A549 (cell line): Measurements from ENCODE around the gene ALB. TPM values are rescaled to one million over a fixed set of nuclear protein-coding genes. Genes with fewer than 3 reads are reported as not detected.

Experiments
- ATAC-seq, 2 experiments: fragments of 200-7000 bp in 1 of 2; fragments of >200 bp in 1 of 2; cut with Nextera tagmentation in 1 of 2; cut with Tn5 transposase in 1 of 2; 3 replicates each; pipeline versions ENCODE4 v1.8.0 to v1.9.1; 2018 to 2020; ENCODE audit warnings: mild to moderate bottlenecking in 1 of 2, moderate library complexity in 1 of 2
- CTCF ChIA-PET: fragments of 300-600 bp; sonication (Branson Sonifier 250); formaldehyde crosslinking; extraction: SDS; loops from one replicate; lab custom pipeline; 2021; ENCODE audit warnings: antibody characterized with exemption, inconsistent platforms; lab: Yijun Ruan, JAX
- POLR2A ChIA-PET: fragments of 350-600 bp; formaldehyde crosslinking; extraction: SDS; loops from one replicate; lab custom pipeline; 2021; ENCODE audit warnings: antibody characterized with exemption, inconsistent platforms; lab: Yijun Ruan, JAX
- DNase-seq, 2 experiments: peaks; one replicate each; pipeline versions ENCODE4 v3.0.0 to v3.0.0-alpha.2; 2011 to 2016; ENCODE audit warnings: low read depth in 1 of 2, low spot score in 1 of 2
- FAIRE-seq: peaks from 2 replicates; lab custom pipeline; 2011; peaks lifted over from hg19 to GRCh38; lab: Jason Lieb, UNC
- H3K27ac ChIP-seq, 2 experiments: fragments of >200 bp; sonication (Bioruptor Twin); formaldehyde crosslinking; 3 replicates each; pipeline ENCODE4 v1.5.1; 2016 to 2017
- H3K4me1 ChIP-seq: fragments of >200 bp; sonication (Bioruptor Twin); formaldehyde crosslinking; 3 replicates; pipeline ENCODE4 v1.6.1; 2016
- H3K4me2 ChIP-seq: fragments of >200 bp; sonication (Bioruptor Twin); formaldehyde crosslinking; 3 replicates; pipeline ENCODE4 v1.6.1; 2016
- H3K4me3 ChIP-seq: fragments of >200 bp; sonication (Bioruptor Twin); formaldehyde crosslinking; 3 replicates; pipeline ENCODE4 v1.5.1; 2016
- H3K9me3 ChIP-seq: fragments of >200 bp; sonication (Bioruptor Twin); formaldehyde crosslinking; 3 replicates; pipeline ENCODE4 v1.6.1; 2016
- ATOH8 ChIP-seq: fragments of 250-450 bp; sonication (Bioruptor Pico); IDR thresholded peaks from 2 replicates; pipeline ENCODE4 v1.5.0; 2020; ENCODE audit warnings: low read depth, mild to moderate bottlenecking, moderate library complexity
- BCL3 ChIP-seq: fragments of >200 bp; sonication (Bioruptor Twin); formaldehyde crosslinking; IDR thresholded peaks from 3 replicates; pipeline ENCODE4 v1.6.1; 2016
- BHLHE40 ChIP-seq: IDR thresholded peaks from 2 replicates; pipeline ENCODE4 v1.6.1; 2012; ENCODE audit warnings: low read depth, low read length, inconsistent platforms
- CBX8 ChIP-seq: fragments of 200-600 bp; sonication (generic); IDR thresholded peaks from 2 replicates; pipeline ENCODE4 v1.6.1; 2016
- CHD2 ChIP-seq: fragments of 150-350 bp; IDR thresholded peaks from 2 replicates; pipeline ENCODE4 v1.6.1; 2014; ENCODE audit warnings: low read length; ENCODE audit not compliant: partially characterized antibody
- E2F6 ChIP-seq: IDR thresholded peaks from 2 replicates; pipeline ENCODE4 v1.6.1; 2012; ENCODE audit warnings: low read depth, borderline replicate concordance
- ELK1 ChIP-seq: fragments of 150-350 bp; IDR thresholded peaks from 2 replicates; pipeline ENCODE4 v1.6.1; 2014; ENCODE audit warnings: low read depth, mild to moderate bottlenecking, low read length
- ESRRA ChIP-seq: fragments of 150-350 bp; IDR thresholded peaks from 2 replicates; pipeline ENCODE4 v1.6.1; 2014; ENCODE audit warnings: mild to moderate bottlenecking, low read length, borderline replicate concordance
- FOSB ChIP-seq: fragments of 250-450 bp; sonication (Bioruptor Pico); IDR thresholded peaks from 2 replicates; pipeline ENCODE4 v1.5.0; 2020; ENCODE audit warnings: mild to moderate bottlenecking, moderate library complexity
- HEYL ChIP-seq: fragments of 250-450 bp; sonication (Bioruptor Pico); IDR thresholded peaks from 2 replicates; pipeline ENCODE4 v1.8.0; 2021; ENCODE audit warnings: mild to moderate bottlenecking, moderate library complexity
- HOXA7 ChIP-seq: fragments of 250-450 bp; sonication (Bioruptor Pico); IDR thresholded peaks from 2 replicates; pipeline ENCODE4 v1.5.0; 2020; ENCODE audit warnings: mild to moderate bottlenecking, moderate library complexity
- HOXB13 ChIP-seq: fragments of 250-450 bp; sonication (Bioruptor Pico); IDR thresholded peaks from 2 replicates; pipeline ENCODE4 v1.5.0; 2020; ENCODE audit warnings: low read depth, mild to moderate bottlenecking, moderate library complexity
- HOXB5 ChIP-seq: fragments of 250-450 bp; sonication (Bioruptor Pico); IDR thresholded peaks from 2 replicates; pipeline ENCODE4 v1.5.0; 2020; ENCODE audit warnings: mild to moderate bottlenecking, moderate library complexity
- JUN ChIP-seq, 2 experiments: fragments of >200 bp; sonication (Bioruptor Twin); formaldehyde crosslinking; IDR thresholded peaks; 2 replicates in 1 of 2; 3 replicates in 1 of 2; pipeline ENCODE4 v1.6.1; 2016 to 2017
- KDM1A ChIP-seq: fragments of 200-600 bp; sonication (generic); IDR thresholded peaks from 2 replicates; pipeline ENCODE4 v1.6.1; 2016; ENCODE audit warnings: low read depth, mild to moderate bottlenecking
- KDM5A ChIP-seq: fragments of 200-600 bp; sonication (generic); IDR thresholded peaks from 2 replicates; pipeline ENCODE4 v1.6.1; 2016; ENCODE audit warnings: antibody characterized with exemption, mild to moderate bottlenecking
- MAX ChIP-seq: IDR thresholded peaks from 2 replicates; pipeline ENCODE4 v1.6.1; 2012
- NFE2L2 ChIP-seq: fragments of 150-350 bp; conservative IDR thresholded peaks from 2 replicates; pipeline ENCODE4 v1.6.1; 2014; ENCODE audit warnings: low read length
- PBX3 ChIP-seq: IDR thresholded peaks from 2 replicates; pipeline ENCODE4 v1.6.1; 2012
- PHF8 ChIP-seq: fragments of 200-600 bp; sonication (generic); IDR thresholded peaks from 2 replicates; pipeline ENCODE4 v1.6.1; 2016; ENCODE audit warnings: low read depth, mild to moderate bottlenecking, antibody characterized with exemption, moderate library complexity, borderline replicate concordance
- POLR2AphosphoS2 ChIP-seq: conservative IDR thresholded peaks from 2 replicates; pipeline ENCODE4 v1.6.1; 2012; ENCODE audit warnings: low read length, improper control_type of control experiment, inconsistent platforms
- RAD21 ChIP-seq, 2 experiments: fragments of >200 bp in 1 of 2; sonication (Bioruptor Twin) in 1 of 2; formaldehyde crosslinking in 1 of 2; IDR thresholded peaks in 1 of 2; conservative IDR thresholded peaks in 1 of 2; 2 replicates in 1 of 2; 3 replicates in 1 of 2; pipeline ENCODE4 v1.6.1; 2012 to 2018; ENCODE audit warnings: inconsistent platforms in 1 of 2
- RCOR1 ChIP-seq: fragments of 150-350 bp; IDR thresholded peaks from 2 replicates; pipeline ENCODE4 v1.6.1; 2014; ENCODE audit warnings: antibody characterized with exemption, low read length, low read depth
- REST ChIP-seq: fragments of 200-600 bp; sonication (generic); IDR thresholded peaks from 2 replicates; pipeline ENCODE4 v1.6.1; 2016; ENCODE audit warnings: antibody characterized with exemption, mild to moderate bottlenecking, moderate library complexity
- SMC3 ChIP-seq: fragments of >200 bp; sonication (Bioruptor Twin); formaldehyde crosslinking; IDR thresholded peaks from 3 replicates; pipeline ENCODE4 v1.6.1; 2018; ENCODE audit warnings: inconsistent platforms
- TFCP2L1 ChIP-seq: fragments of 250-450 bp; sonication (Bioruptor Pico); IDR thresholded peaks from 2 replicates; pipeline ENCODE4 v1.5.0; 2021; ENCODE audit warnings: mild to moderate bottlenecking
- USF2 ChIP-seq: fragments of 450-650 bp; IDR thresholded peaks from 2 replicates; pipeline ENCODE4 v1.6.1; 2014; ENCODE audit warnings: antibody characterized with exemption
- ZNF302 ChIP-seq: fragments of 250-450 bp; sonication (Bioruptor Pico); IDR thresholded peaks from 2 replicates; pipeline ENCODE4 v1.9.0; 2021; ENCODE audit warnings: inconsistent platforms, mild to moderate bottlenecking, moderate library complexity
- WGBS: methylation state at CpG from one replicate; pipeline ENCODE4 v1.1.6; 2017; ENCODE audit errors: missing lambda C conversion rate; 5-methylcytosine and 5-hydroxymethylcytosine counted together
- polyA plus RNA-seq, 4 experiments: library from polyadenylated mRNA; depleted of rRNA in 3 of 4; stranded (reverse); fragments of >200 nt; fragmentation: RNase III in 1 of 4; extraction: RNeasy Plus Mini Kit Qiagen cat#74134 plus additional on column Dnase treatment in 1 of 4; gene quantifications; 2 replicates in 3 of 4; 3 replicates in 1 of 4; pipeline ENCODE4 v1.2.3, GENCODE V29; 2011 to 2017

The ALB gene
- polyA plus RNA-seq, 2 of the 4 experiments (the other 2 are of a cell fraction), result 0.10 to 0.25 TPM

GRCh38 chr4:73404457-73404856, 370 bp downstream of the ALB start:
- H3K4me3 ChIP-seq, result no peak overlapping the region
- ATAC-seq, result no peak
- FAIRE-seq, result no peak
- ChIA-PET POLR2A (no interaction called here), CTCF (no interaction called here)
- H3K27ac ChIP-seq, result no peak overlapping the region
- TF ChIP-seq RAD21 (conservative IDR thresholded peaks at IDR 0.05 in 1 of 2, IDR thresholded peaks at IDR 0.05 in 1 of 2), result no peak
- no peak for TF ChIP-seq ZNF302 (CRISPR knock-in tag)
- no peak for TF ChIP-seq TFCP2L1
- no peak for TF ChIP-seq HOXA7
- TF ChIP-seq RCOR1, result no peak
- no peak for TF ChIP-seq JUN (IDR thresholded peaks at IDR 0.05)
- no peak for TF ChIP-seq BCL3
- TF ChIP-seq KDM1A, result no peak
- no peak for TF ChIP-seq CBX8
- TF ChIP-seq MAX, result no peak
- TF ChIP-seq REST, result no peak
- no peak for TF ChIP-seq NFE2L2
- no peak for TF ChIP-seq HOXB13 (CRISPR knock-in tag)
- TF ChIP-seq KDM5A, result no peak
- no peak for TF ChIP-seq SMC3
- no peak for TF ChIP-seq HOXB5
- no peak for TF ChIP-seq FOSB (CRISPR knock-in tag)
- TF ChIP-seq ELK1, result no peak
- H3K4me1 ChIP-seq, result no peaks in the 10 kb centered on the region
- no peak for DNase-seq
- WGBS, result 91% methylated on average over 1 of the region's 1 CpG
- H3K4me2 ChIP-seq, result no peak overlapping the region
- no peaks in the 10 kb centered on the region for H3K9me3 ChIP-seq

- CTCF ChIA-PET, result no interaction called here
- no peaks in the 10 kb centered on the region for H3K4me1 ChIP-seq
- no peak for DNase-seq
- WGBS, result 93% methylated on average over 2 of the region's 2 CpGs
- no peak overlapping the region for H3K27ac ChIP-seq
- POLR2A ChIA-PET, result no interaction called here
- no peak overlapping the region for H3K4me2 ChIP-seq
- H3K9me3 ChIP-seq, result no peaks in the 10 kb centered on the region
- ATAC-seq, result no peak
- FAIRE-seq, result no peak
- no peak overlapping the region for H3K4me3 ChIP-seq
- no peak for TF ChIP-seq BHLHE40
- TF ChIP-seq ATOH8, result no peak
- no peak for TF ChIP-seq PHF8
- TF ChIP-seq POLR2AphosphoS2, result no peak
- no peak for TF ChIP-seq SMC3
- no peak for TF ChIP-seq HEYL
- TF ChIP-seq PBX3, result no peak
- no peak for TF ChIP-seq USF2
- no peak for TF ChIP-seq CBX8
- no peak for TF ChIP-seq CHD2
- no peak for TF ChIP-seq ESRRA
- no peak for TF ChIP-seq E2F6
- TF ChIP-seq JUN (IDR thresholded peaks at IDR 0.05), result no peak
Measured at GRCh38 chr4:73405138-73405537, 1.1 kb downstream of the ALB start.
